GM18520 (cell line): ENCODE measurements around the gene CADM4.
"Not testable (repeated sequence)": the region's sequence is repeated elsewhere in the genome, so short reads cannot be mapped to it uniquely, and the experiment has no call there.

Source experiments
- ATAC-seq: cut with Tn5 transposase; IDR thresholded peaks from one replicate; pipeline ENCODE4 v1.9.1; 2021; ENCODE audit not compliant: unreplicated experiment

Gene CADM4

DNA sequence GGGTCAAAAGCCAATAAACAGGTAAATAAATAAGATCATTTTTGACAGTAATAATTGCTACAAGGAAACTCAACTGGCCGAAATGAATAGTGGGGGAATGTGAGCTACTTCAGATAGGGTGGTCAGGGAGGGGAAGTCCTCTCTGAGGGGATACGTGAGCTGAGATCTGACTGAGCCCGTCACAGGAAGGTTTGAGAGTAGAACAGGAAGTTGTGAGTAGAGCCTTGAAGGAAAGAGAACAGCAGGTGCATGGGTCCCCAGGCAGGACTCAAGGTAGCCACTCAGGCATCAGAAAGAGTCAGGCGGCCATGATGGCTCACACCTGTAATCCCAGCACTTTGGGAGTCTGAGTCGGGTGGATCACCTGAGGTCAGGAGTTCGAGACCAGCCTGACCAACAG, 50.0 kb downstream of the CADM4 start:
- no peak for ATAC-seq

DNA sequence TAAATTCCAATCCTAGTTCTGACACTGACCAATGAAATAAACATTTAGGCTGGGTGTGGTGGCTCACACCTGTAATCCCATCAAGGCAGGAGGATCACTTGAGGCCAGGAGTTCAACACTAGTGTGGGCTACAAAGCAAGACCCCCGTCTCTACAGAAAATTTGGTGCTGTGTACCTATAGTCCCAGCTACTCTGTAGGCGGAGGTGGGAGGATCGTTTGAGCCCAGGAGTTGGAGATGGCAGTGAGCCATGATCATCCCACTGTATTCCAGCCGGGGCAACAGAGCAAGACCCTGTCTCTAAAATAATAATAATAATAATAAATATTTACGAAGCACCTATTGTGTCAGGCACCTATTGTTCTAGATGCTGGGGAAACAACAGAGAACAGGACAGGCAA, 50.4 kb downstream of the CADM4 start:
- ATAC-seq = no peak

DNA sequence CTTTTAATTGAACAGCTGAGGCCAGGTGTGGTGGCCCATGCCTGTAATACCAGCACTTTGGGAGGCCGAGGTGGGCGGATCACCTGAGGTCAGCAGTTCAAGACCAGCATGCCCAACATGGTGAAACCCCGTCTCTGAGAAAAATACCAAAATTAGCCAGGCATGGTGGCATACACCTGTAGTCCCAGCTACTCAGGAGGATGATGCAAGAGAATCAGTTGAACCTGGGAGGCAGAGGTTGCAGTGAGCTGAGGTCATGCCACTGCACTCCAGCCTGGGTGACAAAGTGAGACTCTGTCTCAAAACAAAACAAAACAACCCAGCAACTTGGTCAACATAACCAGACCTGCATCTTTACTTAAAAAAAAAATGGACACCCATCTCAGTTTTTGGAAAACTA, 52.6 kb downstream of the CADM4 start:
- not testable (repeated sequence) for ATAC-seq

DNA sequence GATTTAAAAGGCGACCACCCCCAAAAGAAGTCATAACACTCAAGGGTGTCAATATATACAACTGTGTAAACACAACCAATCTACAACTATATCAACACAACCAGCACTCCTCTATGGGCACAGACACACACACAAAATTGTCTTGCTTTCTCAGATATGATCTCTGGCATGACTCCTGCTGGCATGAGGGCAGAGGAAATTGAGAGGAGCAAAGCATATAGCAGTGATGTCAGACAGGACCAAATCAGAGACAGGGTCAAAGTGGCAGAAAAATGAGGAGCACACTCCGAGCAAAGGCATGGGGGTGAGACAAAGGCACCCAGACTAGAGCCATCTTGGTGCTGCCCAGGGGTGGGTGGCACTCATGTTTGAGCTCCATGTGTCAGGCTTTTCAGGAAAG, 53.3 kb downstream of the CADM4 start:
- no peak for ATAC-seq

DNA sequence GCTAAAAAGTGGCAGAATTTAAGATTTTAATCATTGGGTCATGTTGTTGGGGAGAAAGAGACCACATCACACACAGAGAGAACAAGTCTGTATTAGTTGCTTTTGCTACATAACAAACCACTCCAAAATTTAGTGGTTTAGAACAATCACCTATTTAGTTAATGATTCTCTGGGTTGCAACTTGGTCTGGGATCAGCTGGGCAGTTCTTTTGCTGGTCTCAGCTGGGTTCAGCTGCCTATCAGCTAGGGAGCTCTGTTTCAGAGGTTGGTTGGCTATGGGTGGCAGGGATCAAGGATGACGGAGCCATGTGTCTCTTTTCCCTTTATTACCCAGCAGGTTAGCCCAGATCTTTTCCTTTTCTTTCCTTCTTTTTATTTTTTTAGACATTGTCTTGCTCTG, 55.2 kb downstream of the CADM4 start:
- no peak for ATAC-seq

DNA sequence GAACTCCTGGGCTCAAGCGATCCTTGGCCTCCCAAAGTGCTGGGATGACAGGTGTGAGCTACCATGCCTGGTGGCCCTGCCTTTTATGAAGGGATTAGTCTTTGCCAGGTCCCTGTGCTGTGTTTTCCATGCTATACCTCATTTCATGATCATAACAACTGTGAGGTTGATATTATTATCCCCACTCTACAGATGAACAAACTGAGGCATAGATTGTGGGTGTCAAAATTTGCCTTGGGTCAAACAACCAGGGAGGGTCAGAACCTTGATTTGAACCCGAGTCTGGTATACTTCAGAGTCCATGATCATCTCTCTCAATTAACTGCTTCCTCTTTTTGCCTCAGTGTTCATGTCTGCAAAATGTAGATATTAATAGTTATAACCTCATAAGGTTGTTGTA, 57.2 kb downstream of the CADM4 start:
- no peak for ATAC-seq

DNA sequence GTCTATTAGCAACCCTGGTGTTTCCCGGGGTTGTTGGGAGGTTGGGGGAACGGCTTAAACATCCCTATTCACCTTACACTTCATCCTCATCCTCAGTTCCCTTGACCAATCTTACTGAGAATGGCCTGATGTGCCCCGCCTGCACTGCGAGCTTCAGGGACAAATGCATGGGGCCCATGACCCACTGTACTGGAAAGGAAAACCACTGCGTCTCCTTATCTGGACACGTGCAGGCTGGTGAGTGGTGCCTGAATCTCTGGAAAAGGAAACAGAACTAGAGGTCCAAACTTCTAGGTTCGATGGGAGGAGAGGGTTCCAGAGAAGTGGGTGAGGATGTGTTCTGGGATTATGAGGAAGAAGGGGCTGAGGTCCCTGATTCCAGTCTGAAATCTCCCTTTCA, 58.2 kb downstream of the CADM4 start:
- ATAC-seq = no peak

DNA sequence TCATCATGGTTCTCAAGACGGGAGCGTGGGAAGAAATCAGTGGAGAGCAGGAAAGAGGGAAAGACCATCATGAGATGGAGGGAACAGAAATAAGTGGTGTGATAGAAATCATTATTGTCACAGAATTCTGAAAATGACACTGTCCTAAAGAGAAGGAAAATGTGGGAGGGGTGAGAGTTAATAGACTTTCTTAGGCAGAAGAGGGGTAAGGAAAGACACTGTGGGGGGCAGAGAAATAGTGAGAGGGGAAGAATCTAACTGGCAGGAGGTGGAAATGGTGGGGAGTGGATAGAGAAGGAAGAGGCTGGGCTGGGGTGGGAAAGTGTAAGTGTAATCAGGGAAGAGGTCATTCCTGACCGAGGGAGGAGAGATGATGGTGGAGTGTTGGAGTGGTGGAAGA, 60.9 kb downstream of the CADM4 start:
- ATAC-seq = no peak

DNA sequence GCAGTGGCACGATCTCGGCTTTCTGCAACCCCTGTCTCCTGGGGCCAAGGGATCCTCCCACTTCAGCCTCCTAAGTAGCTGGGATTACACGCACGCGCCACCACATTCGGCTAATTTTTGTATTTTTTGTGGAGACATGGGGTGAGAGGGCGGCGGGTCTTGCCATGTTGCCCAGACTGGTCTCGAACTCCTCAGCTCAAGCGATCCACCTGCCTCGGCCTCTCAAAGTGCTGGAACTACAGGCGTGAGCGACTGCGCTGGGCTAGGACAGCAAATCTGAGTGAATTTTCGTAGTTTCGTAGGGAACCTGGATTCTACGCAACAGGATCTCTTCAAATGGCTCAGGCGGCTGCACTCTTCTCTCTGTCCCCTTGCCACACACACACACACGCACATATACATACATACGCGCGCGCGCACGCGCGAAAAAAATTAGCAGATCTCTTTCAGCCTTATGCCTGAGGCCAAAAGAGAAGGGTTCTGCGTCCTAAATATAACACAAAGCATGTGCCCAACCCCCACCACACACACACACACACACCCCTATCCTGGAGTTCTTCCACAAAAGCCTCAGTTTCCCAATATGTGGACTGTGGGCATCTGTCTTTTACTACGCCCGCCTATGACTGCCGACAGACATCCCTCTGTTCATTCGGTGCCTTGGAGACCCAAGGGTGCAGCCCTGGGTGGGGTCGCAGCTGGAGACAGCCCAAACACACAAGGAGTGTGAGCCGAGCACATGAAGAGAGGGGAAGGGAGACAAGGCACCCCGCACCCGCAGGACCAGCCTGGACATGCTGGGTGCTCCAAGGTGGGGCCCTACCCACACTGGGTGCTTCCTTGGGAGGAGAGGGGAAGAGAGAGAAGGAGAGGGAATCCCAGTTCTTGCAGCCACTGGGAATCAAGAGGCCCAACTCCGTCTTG, 63.4 kb downstream of the CADM4 start:
- ATAC-seq = no peak

DNA sequence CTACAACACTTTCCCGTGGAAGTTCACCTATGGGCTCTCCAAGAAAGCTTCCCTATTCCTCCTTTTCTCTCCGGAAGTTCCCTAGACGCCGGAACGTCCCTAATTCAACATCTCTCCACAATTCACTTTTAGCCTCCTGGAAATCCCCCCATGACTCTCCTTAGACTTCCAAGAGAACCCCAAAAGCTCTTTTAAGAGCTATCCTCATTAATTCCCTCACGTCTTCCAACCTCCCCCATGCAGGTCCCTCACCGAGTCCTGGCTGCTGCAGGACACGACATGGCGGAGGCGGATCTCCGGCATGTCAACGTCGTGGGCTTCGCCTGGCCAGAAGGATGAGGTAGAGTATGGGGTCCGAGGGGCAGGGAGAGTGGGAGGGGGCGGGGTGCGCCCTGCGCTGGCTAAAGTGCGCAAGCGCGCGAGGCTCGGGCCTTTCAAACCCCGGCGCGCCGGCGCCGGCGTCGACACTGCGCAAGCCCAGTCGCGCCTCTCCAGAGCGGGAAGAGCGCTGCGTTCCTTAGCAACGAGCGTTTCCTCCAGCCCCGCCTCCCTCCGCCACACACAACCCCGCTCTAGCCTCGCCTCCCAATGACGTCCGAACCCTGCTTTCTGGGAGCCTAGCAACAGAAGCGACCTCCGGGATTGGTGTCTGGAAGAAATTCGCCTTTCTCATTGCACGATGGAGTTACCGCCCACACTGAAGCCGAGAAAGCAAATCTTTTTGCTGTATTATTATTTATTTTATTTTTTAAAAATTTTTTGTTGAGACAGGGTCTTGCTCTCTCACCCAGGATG, 64.3 kb downstream of the CADM4 start, which contains the start of the genes PINLYP and XRCC1:
PINLYP (plus strand) TSS at position 646 of the 795 bp plus-strand sequence. CDS start 1,391 bp downstream, outside the sequence.
XRCC1 (minus strand) TSS at position 372 of the 795 bp plus-strand sequence; CDS start at position 303, 69 bp downstream.
- ATAC-seq = peak; percentile 96

DNA sequence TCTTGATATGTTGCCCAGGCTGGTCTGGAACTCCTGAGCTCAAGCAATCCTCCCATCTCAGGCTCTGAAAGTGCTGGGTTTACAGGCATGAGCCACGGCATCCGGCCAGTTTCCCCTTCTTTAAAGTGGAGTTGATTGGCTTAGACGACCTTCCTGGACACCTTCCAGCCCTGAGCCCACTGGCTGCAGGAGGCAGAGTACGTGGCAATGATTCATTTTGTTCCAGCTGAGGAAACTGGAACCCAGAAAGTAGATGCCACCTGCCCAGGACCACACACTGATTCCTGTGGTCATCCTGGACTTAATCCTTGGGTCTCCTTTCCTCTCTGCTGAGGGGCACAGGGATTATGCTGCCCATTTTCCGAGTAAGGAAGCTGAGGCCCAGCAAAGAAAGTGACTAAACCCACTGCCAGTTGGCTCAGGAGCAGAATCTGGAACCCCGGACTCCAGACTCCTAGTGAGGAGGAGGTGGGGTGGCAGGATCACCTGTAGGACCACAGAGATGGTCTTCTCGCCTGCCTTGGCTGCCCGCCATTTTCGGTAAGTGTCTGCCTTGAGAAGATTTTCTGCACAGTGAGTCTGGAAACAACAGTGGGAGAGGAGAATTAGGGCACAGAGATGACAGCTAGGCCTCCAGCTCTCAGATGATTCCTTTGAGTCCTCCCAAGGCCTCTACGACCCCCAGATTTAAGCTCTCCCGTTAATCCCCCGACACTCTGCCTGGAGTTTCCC, 65.1 kb downstream of the CADM4 start:
- ATAC-seq = no peak
